Body of pancreas (tissue), 4 donors: ENCODE data around the gene CUZD1.

ENCODE experiments used
- CTCF ChIP-seq, 7 experiments: fragments of 450-650 bp in 4 of 7; fragments of 200-600 bp in 3 of 7; sonication (generic) in 3 of 7; IDR thresholded peaks; one replicate each; pipeline ENCODE4 v1.5.1; 2016 to 2019; ENCODE audit warnings: antibody characterized with exemption in 7 of 7
- POLR2A ChIP-seq, 3 donors: fragments of 450-650 bp; IDR thresholded peaks; one replicate each; pipeline ENCODE4 v1.6.1; 2016; ENCODE audit warnings: antibody characterized with exemption in 3 of 3, mild to moderate bottlenecking in 2 of 3

- no peak for TF ChIP-seq POLR2A (IDR thresholded peaks at IDR 0.05)
- TF ChIP-seq CTCF (IDR thresholded peaks at IDR 0.05), result no peak
Observed at GRCh38 chr10:122864901-122865300, 19.2 kb upstream of the CUZD1 start.
